Measurements from ENCODE around the gene TSPAN18.

The TSPAN18 gene, protein sequence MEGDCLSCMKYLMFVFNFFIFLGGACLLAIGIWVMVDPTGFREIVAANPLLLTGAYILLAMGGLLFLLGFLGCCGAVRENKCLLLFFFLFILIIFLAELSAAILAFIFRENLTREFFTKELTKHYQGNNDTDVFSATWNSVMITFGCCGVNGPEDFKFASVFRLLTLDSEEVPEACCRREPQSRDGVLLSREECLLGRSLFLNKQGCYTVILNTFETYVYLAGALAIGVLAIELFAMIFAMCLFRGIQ

DNA sequence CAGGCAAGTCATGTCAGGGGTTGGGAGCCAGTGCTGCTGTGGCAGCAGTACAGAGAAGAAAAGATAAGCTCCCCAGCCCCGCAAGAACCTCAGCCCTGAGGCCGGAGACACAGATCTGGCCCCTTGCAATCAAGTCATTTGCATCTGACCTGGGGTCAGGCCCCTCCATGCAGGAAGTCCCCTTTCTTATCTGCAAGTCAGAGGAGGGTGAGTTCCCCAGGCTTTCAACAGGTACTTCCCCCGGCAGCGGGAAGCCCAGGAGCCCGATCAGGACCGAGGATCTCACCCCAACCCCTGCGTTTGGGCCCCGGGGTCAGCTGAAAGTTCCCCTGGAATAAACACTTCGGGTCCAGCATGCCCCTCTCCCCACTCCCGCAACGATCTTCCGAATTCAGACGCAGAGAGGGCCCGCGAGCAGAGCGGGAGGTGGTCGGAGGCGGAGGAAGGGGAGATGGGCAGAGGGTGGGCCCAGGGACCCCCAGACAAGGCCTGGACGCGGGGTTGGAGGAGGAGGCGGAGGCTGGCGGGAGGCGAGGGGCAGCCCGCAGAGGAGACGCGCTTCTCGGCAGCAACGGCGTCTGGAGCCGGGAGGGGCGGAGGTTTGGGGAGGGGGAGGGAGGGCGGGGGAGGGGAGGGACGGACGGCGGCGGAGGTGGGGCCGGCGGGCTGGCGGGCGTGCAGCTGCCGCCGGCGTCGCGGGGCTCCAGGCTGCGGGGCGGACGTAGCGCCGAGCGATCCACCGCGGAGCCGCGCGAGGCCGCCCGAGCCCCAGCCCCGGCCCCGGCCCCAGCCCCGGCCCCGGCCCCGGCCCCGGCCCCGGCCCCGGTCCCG lies at the start of gene TSPAN18:
Gene TSPAN18 (plus strand): TSS at position 680 of the 831 bp plus-strand sequence. CDS start 179,455 bp downstream, outside the sequence.
- DNase-seq (ENCODE audit: low read depth) = peak; percentile 86
- TF ChIP-seq, protein P1, sequence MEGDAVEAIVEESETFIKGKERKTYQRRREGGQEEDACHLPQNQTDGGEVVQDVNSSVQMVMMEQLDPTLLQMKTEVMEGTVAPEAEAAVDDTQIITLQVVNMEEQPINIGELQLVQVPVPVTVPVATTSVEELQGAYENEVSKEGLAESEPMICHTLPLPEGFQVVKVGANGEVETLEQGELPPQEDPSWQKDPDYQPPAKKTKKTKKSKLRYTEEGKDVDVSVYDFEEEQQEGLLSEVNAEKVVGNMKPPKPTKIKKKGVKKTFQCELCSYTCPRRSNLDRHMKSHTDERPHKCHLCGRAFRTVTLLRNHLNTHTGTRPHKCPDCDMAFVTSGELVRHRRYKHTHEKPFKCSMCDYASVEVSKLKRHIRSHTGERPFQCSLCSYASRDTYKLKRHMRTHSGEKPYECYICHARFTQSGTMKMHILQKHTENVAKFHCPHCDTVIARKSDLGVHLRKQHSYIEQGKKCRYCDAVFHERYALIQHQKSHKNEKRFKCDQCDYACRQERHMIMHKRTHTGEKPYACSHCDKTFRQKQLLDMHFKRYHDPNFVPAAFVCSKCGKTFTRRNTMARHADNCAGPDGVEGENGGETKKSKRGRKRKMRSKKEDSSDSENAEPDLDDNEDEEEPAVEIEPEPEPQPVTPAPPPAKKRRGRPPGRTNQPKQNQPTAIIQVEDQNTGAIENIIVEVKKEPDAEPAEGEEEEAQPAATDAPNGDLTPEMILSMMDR (IDR thresholded peaks at IDR 0.05; ENCODE audit: insufficient read depth, low read depth, low read length, missing control alignments) = no peak
- peak within 1 kb of the TSS; percentile 52 for H3K4me3 ChIP-seq (ENCODE audit: low read depth, low read length)

DNA sequence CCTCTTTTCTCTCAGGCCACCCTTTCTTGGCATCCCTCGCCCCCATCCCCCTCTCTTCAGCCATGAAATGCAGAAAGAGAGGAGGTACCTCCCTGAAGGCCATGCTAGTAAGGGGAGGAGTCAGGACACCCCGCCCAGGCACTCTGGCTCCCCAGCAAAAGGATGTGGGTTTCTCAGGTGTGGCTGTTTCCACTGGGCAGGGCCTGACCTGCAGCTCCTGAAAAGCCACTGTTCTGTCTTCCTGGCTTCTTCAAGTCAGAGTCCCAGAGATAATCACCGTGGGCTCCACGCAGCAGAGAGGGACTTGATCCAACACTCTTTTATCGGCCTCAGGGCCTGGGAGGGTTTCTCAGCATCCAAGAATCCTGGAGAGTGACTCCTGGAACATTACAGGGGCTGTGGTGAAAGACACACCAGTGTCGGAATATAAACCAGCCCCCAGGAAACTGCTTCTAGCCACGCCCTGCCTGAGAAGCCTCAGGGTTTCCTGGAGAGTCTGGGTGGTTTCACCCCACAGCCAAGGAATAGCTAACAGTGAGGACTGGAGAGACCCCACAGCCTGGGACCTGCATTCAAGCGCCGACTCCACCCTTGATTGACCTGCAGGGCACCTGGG lies 45.7 kb upstream of the TSPAN18 start:
- DNase-seq (ENCODE audit: low read depth) = peak; percentile 36
- no peak overlapping the region for H3K4me3 ChIP-seq (ENCODE audit: low read depth, low read length)
- TF ChIP-seq, protein P1 (IDR thresholded peaks at IDR 0.05; ENCODE audit: insufficient read depth, low read depth, low read length, missing control alignments) = no peak

DNA sequence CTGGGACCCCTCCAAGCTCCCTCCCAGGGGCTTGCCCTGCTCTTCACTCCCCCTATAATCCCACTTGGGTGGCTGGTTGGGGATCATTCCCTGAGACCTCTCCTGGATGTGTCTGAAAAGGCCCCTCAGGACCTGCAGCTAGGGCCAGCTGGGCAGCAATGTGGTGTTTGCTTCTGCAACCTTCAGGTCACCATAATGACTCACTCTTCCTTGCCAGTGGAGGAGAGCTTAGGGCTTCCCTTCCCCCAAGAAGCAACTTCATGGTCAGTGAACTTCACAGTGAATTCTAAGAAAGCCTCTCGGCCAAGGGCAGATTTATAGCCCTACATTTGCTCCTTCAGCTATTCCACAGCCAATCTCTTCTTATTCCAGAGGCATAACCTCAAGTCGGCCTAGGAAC lies 45.1 kb upstream of the TSPAN18 start:
- H3K4me3 ChIP-seq (ENCODE audit: low read depth, low read length) = no peak overlapping the region
- TF ChIP-seq, protein P1 (IDR thresholded peaks at IDR 0.05; ENCODE audit: insufficient read depth, low read depth, low read length, missing control alignments) = no peak
- peak; percentile 12 for DNase-seq (ENCODE audit: low read depth)

DNA sequence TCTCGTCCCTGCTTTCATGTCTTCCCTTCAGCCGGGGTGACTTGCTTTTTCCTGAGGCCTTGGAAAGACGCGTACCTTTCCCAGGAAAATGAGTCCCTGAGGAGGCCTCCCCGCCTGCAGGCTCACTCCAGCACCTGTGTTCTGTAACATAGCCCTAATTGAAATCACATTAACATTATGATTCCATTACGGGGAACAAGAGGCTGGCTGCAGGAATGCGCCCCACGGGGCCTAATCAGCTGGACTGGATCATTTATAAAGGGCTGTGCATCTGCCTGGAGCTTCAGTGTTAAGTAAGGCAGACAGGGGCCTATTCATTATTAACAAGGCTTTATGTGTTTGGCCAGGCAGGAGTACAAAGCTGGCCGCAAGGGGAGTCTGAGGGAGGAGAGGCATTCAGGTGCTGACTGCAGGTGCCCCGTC lies 41.9 kb upstream of the TSPAN18 start:
- DNase-seq (ENCODE audit: low read depth) = no peak
- TF ChIP-seq, protein P1 (IDR thresholded peaks at IDR 0.05; ENCODE audit: insufficient read depth, low read depth, low read length, missing control alignments) = no peak
- no peak overlapping the region for H3K4me3 ChIP-seq (ENCODE audit: low read depth, low read length)

DNA sequence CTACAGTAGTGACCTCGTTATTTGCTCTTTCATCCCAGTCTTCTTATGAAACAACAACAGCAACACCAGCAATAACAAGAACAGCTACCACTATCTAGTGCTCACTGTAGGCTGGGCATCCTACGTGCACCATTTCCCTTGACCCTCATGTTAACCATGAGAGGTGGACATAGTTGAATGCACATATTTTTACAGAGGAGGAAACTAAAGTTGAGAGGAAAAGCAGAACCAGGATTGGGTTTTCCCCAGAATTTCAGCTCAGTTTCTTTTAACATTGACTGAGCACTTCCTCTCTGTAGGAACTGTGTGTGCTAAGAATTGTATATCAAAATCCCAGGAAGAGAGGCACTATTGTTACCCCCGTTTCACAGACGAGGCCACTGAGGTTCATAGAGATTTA lies 39.4 kb upstream of the TSPAN18 start:
- no peak for DNase-seq (ENCODE audit: low read depth)
- TF ChIP-seq, protein P1 (IDR thresholded peaks at IDR 0.05; ENCODE audit: insufficient read depth, low read depth, low read length, missing control alignments) = no peak
- H3K4me3 ChIP-seq (ENCODE audit: low read depth, low read length) = no peak overlapping the region

DNA sequence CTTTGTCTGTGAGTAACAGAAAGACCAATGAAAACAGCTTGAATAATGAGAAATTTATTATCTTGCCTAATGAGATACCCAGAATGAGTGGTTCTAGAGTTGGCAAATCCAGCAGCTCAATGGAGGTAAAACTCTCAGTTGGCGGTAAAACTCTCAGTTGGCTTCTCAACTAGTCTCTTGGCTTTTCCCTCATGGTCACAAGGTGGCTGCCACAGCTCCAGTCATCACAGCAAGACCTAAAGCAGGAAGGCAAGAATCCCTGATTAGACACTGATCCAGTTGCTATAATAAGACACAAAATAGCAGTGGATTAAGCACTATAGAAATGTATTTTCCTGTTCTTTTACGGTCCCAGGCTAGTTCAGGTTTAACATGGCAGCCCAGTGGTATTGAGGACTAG lies 37.5 kb upstream of the TSPAN18 start:
- DNase-seq (ENCODE audit: low read depth) = no peak
- TF ChIP-seq, protein P1 (IDR thresholded peaks at IDR 0.05; ENCODE audit: insufficient read depth, low read depth, low read length, missing control alignments) = no peak
- H3K4me3 ChIP-seq (ENCODE audit: low read depth, low read length) = no peak overlapping the region

Data from GM12865 (cell line).